NCI-H345 treated with DMSO at 0.1 percent for 48 hours (cell line): ENCODE data around the gene TCF3.
"Not testable (repeated sequence)": the region's sequence is repeated elsewhere in the genome, so short reads cannot be mapped to it uniquely, and the experiment has no call there.

ENCODE experiments used
- DNase-seq: peaks from one replicate; lab custom pipeline; 2025; ENCODE audit not compliant: unreplicated experiment; lab: John Stamatoyannopoulos, UW

Gene TCF3

GRCh38 chr19:1652471-1653299, at the start of gene TCF3:
TCF3 (minus strand) TSS chr19:1652615; CDS start chr19:1650248, 2,367 bp downstream.
- peak; percentile 97 for DNase-seq

DNA sequence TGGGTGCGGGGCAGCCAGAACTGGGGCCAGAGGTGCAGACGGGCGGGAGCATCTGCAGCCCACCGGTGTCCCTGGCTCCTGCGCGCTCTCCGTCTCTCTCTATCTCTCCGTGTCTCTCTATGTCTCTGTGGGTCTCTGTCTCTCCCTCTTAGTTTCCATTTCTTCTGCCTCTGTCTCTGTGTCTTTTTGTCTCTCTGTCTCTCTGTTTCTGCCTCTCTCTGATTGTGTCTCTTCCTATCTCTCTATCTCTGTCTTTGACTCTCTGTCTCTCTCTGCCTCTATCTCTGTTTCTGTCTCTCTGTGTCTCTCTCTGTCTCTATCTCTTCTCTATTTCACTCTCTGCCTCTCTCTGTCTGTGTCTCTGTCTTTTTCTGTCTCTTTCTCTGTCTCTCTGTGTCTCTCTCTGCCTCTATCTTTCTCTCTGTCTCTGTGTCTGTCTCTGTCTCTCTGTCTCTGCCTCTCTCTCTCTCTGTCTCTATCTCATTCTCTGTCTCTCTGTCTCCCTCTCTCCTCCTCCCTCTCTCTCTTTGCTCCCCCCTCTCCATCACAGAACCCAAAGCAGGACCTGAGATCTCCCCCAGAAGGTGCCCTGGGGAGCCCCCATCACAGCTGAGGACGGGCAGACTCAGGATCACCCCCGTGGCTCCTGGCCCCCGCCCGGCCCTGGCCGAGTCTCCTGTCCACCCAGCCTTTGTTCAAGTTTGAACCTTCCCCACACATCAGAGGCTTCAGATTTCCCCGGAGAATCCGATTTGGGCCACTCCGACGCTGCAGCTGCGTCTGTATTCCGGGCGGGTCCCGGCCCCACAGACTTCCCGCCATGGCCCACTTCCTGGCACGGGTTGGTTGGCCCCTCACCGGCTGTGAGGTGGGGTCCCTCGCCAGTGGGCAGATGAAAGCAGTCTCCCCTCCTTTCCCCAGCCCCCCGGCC, 48.6 kb upstream of the TCF3 start:
- DNase-seq = no peak

DNA sequence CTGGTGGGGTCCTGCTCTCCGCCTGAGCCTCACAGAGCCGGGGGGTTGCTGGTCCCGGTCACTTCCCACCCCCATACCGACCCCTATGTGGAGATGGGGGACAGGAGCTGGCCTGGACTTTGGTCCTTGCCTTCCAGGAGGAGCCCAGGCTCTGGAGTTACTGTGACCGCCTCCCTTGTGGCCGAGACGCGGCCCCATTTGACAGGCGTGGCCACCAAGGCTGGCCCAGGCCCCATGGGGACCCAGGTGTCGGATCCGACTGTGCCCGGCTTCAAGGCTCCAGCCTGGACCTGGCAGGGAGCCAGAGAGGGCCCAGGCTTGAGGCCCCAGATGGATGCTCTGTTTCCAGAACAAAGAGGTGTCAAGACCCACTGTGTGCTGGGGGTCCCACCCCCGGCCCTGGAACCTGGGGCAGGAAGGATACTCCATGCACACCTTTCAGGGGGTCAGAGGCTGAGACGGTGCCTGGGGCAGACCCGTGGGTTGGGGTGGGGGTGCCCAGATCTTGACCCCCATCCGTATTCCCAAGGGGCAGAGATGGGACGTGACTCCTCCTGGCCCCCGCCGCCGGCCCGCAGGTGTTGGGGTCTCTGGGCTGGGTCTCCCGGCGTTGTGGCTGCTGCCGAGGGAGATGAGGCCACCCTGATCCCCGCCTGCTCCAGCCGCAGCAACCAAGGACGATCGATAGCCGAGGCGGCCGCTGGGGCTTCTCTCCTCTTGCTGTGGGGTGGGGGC, 47.8 kb upstream of the TCF3 start:
- no peak for DNase-seq

GRCh38 chr19:1699386-1699785, 47.0 kb upstream of the TCF3 start:
- DNase-seq = no peak

DNA sequence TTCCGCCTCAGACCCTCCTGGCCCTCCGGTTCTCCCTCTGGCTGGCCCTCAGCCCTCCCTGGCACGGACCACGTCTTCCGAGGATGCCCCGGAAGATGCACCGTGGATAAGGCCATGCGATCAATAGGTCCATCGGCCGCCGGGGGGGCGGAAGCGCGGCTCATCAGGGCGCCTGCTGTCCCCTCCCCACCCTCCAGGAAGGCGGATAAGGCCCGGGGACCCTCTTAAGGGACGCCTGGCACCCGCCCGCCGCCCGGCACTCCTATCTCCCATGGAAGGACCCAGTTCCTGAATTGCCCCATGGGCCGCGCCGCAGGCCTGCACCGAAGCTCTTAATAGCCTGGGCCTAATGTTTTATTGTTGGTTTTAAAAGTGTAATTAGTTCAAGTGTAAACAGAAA, 46.2 kb upstream of the TCF3 start:
- no peak for DNase-seq

- not testable (repeated sequence) for DNase-seq
Measured at GRCh38 chr19:1695481-1695880, 43.1 kb upstream of the TCF3 start.

- DNase-seq = no peak
Measured at GRCh38 chr19:1691589-1692290, 39.3 kb upstream of the TCF3 start.

DNA sequence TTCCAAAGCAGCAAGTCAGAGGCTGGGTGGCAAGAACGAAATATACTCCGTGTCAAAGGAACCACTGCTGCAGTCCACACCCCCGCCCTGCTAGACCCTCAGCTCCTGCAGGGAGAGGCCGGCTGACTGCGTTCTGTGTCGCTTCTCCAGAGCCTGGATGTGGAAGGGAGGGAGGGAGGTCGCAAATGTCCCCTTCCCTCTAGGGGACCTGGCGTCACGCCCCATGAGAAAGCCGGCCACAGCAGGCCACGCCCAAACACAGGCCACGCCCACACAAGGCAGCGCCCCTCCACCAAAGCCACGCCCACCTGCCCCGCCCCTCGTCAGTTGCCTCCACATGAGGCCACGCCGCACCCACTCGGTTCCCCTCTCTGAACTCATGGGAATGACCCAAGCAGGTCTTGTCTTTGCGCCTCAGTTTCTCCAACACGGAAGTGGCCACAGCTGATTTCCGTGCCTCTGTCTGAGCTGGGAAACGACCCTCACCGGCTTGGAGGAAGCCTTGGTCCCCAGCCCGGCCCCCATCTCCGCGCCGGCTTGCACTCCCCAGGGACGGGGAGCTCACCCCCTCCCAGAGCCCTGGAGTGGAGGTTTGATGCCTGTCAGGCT, 38.4 kb upstream of the TCF3 start:
- no peak for DNase-seq

- DNase-seq = not testable (repeated sequence)
Measured at GRCh38 chr19:1685785-1686184, 33.4 kb upstream of the TCF3 start.

DNA sequence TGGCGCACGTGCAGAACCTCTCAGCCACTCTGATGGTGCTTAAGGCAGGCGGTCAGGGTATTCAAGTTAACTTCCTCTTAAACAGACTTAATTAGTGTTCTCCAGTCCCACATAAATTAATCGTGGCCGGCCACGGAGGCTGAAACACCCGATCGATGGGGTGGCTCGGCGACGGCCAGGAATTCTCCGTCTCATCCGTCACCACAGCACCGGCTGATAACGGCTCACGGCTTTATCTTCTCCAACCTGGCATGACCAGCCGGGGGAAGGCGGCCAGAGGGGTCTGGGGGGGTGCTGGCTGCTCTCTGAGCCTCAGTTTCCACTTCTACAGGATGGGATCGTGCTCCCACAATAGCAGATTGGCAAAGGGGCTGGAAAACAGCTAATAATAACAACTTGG, 32.6 kb upstream of the TCF3 start:
- no peak for DNase-seq

DNA sequence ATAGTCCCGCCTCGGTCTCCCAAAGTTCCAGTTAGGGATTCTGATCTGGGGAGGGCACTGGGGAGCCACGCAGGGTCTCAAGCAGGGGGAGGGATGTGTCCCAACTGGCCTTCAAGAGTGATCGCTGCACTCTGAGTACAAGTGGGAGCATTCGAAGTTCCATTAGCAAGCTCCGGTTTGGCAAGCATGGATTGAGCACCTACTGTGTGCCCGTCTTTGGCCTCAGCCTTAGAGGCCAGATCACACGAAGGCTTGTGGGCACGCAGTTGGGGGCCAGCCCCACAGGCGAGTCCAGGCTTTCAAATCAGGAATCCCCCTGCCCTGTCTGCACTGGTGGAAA, 32.1 kb upstream of the TCF3 start:
- DNase-seq = no peak

GRCh38 chr19:1683869-1684572, 31.6 kb upstream of the TCF3 start:
- no peak for DNase-seq

DNA sequence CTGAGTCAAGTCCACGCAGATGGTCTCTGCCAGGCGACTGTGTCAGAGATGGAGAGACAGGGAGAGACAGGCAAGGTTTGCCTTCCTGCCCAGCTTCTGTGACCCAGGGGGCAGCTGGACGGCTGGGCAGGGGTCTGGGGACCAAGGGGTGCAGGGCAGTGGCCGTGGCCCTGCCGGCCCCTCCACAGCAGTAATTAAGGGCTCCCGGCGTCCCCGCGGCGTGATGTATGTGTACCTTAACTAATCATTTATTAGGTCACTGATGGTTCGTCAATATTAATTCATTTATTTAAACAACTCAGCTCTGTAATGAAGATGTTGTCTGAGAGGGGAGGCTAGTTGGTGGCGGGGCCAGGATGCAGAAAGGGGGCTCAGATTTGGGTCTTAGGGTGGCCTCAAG, 28.6 kb upstream of the TCF3 start:
- no peak for DNase-seq

DNA sequence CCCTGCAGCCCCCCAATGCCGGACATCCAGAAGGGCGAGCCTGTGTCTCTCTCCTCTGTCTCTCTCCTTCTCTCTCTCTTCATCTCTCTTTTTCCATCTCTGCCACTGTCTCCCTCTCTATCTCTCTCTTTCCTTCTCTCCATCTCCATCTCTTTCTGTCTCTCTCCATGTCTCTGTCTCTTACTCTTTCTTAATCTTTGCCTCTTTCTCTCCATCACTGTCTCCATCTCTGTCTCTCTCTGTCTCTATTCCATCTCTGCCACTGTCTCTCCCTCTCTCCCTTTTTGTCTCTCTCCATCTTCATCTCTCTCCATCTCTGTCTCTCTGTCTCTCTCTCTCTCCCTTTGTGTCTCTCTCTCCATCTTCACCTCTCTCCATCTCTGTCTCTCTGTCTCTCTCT, 25.7 kb upstream of the TCF3 start:
- DNase-seq = no peak

DNA sequence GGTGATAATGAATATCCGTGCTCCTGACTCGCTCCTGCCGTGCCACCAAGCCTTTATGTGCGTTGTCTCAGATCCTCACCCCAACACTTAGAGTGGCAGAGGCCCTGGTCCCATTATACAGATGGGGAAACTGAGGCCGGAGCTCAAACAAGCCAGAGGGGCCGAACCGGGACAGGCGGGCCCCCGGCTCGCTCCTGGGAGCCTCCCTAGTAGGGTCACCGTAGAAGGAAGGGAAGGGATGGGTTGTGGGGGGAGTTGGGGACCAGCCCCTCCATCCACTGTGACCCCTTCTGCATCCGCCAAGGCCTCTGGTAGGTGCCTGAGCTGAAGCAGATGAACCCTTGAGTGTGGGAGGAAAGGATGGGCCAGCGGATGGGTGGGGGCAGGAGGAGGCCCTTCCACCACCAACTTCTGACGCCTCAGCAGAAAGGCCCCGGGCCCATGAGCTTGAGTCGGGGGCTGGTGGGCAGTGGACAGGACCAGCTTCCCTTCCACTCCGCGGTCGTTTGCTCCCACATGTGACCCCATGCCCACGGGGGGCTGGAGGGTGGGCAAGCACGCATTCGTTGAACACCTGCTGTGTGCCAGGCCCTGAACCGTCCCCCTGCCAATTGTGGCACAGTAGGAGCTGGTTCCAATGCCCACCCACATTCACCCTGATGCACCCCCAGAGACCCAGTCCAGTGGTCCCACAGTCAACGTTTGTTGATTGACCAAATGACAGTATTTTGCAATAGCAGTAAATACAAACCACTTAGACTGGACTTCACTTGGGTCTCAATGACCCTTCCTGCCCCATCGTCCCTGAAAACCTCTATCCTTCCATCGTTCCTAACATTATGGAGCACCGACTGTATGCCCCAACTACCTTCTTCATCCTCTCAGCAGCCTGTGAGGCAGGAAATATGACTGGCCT, 24.2 kb upstream of the TCF3 start:
- DNase-seq = no peak

- no peak for DNase-seq
Measured at GRCh38 chr19:1675633-1676350, 23.4 kb upstream of the TCF3 start.

GRCh38 chr19:1674293-1674679, 21.9 kb upstream of the TCF3 start:
- DNase-seq = no peak

DNA sequence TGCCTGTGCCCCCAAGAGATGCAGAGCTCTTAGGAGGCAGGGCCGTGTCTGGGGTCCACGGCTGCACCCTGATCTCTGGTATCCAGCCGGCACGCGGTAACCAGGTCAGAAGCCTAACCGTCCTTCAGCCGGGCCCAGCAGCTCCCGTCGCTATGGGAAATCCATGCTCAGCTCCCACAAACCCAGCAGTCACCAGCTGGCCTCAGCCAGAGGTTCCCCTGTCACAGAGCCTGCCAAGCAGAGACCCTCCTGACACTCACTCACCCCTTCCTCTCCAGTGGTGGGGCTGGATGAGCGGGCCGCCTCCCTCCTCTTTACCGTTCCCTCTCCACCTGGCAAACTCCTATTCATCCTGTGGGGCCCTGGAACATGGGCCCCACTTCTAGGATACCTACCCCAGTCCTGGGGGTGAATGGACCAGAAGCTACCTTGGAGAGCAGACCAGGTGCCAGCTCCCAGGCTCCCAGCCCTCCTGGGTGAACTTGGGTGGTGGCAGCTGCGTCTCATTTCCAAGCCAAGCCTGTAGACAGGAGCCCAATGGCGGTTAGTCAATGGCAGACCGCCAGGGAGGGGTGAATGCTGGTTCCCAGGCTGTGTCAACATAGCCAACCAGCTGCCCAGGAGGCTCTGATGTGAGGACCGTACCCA, 21.4 kb upstream of the TCF3 start:
- DNase-seq = no peak
